SK-N-DZ (cell line): ENCODE results near the gene PODXL.
"Not testable (repeated sequence)": the region's sequence is repeated elsewhere in the genome, so short reads cannot be mapped to it uniquely, and the experiment has no call there.

Source experiments
- DNase-seq: peaks from one replicate; pipeline ENCODE4 v3.0.0-alpha.2; 2015; ENCODE audit warnings: low spot score

Gene PODXL

DNA sequence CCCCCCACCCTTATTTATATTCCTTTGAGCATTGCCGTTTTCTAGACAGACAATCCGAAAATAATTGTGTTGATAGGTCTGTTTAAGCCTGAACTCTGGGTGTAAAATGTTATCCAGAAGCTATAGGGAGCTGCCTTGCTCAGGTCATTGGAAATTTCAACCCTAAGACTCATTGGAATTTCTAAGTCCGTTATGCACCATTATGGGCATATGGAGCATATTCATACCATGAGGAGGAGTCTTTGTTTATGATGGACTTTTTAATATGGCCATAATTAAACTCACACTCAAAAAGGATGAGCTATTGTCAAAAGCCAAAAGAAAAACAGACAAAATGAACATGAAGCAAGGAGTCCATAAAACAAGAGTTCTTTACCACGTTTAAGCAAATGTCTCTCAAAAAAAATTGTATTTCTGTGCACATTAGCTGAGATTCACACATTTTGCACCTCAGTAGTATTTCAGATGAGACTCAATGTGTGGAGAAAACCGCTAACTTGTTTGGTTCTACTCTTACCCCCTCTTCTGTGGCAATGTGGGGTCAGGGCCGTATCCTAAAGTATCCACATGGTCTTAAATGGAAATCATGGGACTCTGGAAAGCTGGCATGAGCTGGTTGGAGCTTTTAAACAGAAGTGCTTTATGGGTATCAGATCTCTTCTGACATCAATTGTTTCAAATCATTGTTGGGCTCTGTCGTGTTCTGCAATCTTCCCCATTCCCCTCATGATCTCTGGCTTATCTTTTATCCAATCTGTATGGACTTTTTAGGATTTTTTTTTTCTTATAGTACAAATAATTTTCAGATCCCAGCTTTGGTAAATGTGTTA, 60.5 kb downstream of the PODXL start:
- no peak for DNase-seq

GRCh38 chr7:131494182-131494581, 62.2 kb downstream of the PODXL start:
- no peak for DNase-seq

DNA sequence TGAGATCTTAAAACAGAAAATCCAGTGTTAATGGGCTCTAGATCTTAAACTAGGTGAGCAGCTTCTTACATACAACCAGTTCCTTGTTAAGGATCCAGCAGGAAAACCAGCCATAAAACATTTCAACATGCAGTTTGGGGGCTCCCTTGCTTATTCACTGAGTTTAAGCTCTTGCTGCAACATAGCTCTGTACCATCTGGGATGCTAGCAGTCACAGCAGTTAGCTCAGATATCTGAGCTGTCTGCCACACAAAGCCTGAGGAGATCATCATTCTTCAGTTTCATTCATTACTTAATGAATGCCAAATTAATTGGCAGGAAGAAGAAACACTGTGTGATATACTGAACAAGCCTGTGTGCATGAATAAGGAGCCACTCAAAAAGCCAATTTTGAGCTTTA, 62.8 kb downstream of the PODXL start:
- no peak for DNase-seq

DNA sequence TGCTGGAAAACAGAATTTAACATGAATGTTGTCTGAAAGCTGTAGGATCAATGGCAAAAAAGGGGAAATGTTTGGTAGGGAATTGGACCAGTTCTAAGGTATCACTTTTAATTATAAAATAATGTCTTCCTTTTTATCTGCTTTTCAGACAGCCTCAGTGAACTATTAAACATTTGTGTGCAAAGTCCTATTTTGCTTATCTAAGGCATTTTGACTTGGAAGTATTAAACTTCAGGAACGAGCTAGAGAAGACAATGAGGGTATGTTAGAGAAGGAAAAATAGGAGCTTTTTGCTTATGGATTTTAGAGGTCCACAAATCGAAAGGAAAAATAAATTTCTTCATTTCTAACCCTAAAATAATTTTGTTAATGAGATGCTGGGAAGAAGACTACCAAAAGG, 63.3 kb downstream of the PODXL start:
- no peak for DNase-seq

- no peak for DNase-seq
Measured at GRCh38 chr7:131489881-131490280, 66.5 kb downstream of the PODXL start.

DNA sequence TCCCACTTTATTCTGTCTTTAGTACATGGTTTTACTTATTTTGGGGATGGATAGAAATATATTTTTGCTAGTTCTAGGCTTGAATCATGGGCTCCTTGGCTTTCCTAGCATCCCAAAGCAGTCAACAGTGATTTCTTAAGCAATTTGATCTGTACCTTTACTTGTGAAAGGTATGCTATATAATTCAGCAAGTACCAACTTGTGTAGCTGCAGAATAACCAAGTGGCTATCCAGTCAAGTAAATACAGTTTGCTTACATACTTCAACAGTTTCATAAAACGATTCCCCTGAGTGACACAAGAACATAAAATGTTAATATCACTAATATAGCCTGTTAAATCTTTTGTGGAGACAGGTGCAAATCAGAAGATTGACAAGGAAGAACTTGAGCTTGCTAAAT, 67.2 kb downstream of the PODXL start:
- no peak for DNase-seq

DNA sequence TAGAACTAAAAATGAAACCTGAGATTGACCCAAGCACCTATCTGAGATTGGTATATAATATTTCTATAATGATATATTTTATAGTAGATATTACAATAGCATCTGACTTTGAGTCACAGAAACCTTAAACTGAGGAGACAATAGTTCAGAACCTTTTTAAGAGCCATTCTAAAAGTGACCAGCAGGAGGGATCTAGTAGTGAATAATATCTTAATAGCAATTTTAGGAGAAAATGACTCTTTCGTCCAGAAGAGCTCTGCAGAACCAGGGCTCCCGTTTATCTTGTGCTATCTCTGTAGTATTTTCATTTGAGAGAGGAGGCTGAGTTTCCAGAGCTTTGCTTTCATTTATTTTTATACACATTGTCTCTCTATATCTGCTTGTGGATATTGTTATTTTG, 68.1 kb downstream of the PODXL start:
- DNase-seq, result no peak

- DNase-seq, result no peak
Measured at GRCh38 chr7:131487217-131487616, 69.2 kb downstream of the PODXL start.

GRCh38 chr7:131486346-131486745, 70.1 kb downstream of the PODXL start:
- DNase-seq, result no peak

- no peak for DNase-seq
Measured at GRCh38 chr7:131483586-131483985, 72.8 kb downstream of the PODXL start.

- DNase-seq, result no peak
Measured at GRCh38 chr7:131482800-131483199, 73.6 kb downstream of the PODXL start.

DNA sequence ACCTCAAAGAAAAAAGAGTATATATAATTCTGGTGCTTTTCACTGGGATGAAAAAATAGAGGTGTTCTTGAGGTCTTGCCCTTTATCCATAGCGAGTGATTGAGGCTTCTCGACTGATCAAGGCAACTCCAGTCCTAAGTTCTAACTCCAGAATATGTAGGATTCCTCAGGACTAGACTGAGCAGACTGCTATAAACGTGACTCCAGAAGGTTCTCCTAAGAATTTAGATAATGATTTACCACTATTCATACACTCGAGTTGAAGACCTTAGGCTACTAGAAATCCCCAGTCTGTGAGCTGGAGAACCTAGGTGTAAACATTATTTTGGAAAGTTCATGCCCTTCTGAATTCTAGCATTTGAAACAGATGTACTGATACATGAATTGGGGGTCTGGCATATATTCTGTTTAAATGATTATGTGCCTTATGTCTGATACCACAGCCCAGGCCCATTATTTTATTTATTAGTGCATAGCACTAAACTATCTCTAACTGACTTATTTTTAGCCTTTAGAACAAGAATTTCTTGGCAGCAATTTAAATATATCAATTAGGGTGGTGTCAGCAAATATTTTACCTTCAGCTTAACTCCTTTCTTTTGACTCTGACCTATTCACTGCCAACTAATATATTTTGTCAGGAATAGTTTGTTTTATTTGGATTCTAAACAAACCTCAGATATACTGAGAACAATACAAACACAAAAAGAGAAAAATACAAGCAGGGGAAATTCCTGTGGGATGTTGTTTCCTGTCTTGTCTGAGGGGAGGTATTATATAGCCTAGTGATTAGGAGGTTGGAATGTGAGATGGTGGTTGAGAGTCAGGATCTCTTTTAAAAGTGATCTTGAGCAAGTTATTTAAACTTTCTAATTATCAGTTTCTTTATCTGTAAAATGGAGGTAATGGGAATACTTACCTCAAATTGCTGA, 75.8 kb downstream of the PODXL start:
- DNase-seq, result no peak

DNA sequence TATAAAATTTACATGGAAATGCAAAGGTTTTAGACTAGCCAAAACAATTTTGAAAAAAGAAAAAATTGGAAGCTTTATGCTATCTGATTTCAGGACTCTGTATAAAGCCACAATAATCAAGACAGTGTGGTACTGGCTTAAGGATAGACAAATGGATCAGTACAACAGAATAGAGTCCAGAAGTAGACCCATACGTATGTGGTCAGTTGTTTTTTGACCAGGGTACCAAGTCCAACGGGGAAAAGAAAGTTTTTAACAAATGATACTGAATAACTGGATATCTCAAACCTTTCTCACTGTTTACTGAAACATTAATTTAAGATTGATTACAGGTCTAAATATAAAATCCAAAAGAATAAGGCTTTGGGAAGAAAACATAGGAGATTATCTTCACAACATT, 79.7 kb downstream of the PODXL start:
- no peak for DNase-seq

GRCh38 chr7:131471250-131472004, 85.0 kb downstream of the PODXL start:
- DNase-seq, result no peak

DNA sequence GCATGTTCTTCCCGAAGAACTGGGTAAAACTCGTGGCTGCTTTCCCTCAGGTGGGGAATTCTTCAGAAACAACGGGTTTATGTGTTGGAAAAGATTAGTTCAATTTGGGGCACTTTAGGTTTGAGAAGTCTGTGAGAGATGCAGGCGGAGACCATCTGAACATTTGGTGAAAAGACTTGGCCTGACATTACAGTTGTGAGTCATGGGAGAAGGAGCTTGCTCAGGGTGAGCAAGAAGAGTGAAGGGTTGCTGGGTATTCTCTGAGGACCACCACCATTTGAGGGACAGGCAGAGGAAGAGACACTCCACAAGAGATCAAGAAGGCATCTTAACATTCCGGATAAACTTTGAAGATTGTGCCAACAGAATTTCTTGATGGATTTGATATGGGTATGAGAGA, 88.6 kb downstream of the PODXL start:
- no peak for DNase-seq

DNA sequence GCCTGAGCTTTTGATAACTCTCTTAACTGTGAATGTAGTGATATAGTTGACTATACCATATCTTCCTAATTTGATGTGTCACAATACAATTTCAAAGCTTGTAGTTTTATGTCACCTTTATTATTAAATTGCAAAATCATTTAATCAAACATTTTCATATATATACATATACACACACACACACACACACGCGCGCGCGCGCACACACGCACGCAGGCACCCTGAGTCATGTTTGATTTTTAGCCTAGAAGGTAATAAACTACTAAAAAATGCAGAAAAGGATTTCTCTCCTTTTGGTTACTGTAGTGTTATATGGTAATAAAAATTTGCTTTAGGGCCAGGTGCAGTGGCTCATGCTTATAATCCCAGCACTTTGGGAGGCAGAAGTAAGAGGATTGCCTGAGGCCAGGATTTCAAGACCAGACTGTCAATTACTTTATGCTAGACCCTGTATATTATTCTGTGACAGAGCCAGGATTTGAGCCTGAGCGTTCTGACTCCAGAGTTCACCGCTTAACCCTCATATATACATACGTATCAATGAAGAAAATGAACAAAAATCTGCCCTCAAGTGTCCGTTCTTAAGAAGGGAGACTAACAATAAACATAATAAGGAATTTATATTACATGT, 89.6 kb downstream of the PODXL start:
- DNase-seq, result no peak

DNA sequence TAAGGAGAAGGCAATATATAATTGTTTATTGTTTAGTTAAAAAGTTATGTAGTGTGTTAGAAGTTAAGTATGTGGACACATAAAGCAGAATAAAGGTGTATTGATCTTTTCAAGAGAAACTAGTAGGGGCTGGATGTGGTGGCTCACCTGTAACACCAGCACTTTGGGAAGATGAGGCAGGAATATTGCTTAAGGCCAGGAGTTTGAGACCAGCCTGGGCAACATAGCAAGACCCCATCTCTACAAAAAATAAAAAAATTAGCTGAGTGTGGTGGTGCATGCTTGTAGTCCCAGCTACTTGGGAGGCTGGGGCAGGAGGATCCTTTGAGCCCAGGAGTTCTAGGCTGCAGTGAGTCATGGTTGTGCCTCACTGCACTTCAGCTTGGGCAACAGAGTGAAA, 93.7 kb downstream of the PODXL start:
- DNase-seq, result not testable (repeated sequence)

- no peak for DNase-seq
Measured at GRCh38 chr7:131462059-131462458, 94.4 kb downstream of the PODXL start.

GRCh38 chr7:131459256-131459655, 97.2 kb downstream of the PODXL start:
- no peak for DNase-seq

DNA sequence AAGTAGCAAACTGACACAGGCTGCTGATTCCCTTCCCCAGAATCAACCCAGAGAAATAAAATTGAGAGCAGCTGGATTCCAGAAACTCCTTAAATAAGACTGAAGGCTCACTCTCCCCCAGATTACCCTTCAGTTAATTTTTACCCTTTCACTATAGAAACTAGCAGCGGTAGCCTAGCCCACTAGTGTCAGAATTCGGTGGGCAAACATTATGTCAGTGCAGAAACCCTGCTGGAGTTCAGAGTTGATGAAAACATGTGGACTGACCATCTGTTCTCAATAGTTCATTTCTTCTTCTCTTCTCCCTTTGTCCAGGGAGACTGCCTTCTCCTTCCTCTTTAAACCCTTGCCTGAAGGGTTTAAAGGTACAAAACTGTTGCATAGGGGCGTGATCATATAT, 100.1 kb downstream of the PODXL start:
- no peak for DNase-seq

DNA sequence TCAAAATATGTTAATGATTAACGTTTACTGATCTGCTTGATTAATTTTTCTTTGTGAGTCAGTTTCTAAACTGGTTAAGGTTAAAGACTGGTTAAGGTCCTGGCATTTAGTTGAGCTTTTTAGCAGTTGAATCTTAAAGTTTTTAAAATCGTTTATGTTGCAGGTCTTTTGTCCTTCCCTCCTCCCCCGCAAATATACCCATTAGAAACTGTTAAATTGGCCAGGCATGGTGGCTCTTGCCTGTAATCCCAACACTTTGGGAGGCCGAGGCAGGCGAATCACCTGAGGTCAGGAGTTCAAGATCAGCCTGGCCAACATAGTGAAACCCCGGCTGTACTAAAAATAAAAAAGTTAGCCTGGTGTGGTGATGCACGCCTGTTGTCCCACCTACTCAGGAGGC, 100.9 kb downstream of the PODXL start:
- no peak for DNase-seq

DNA sequence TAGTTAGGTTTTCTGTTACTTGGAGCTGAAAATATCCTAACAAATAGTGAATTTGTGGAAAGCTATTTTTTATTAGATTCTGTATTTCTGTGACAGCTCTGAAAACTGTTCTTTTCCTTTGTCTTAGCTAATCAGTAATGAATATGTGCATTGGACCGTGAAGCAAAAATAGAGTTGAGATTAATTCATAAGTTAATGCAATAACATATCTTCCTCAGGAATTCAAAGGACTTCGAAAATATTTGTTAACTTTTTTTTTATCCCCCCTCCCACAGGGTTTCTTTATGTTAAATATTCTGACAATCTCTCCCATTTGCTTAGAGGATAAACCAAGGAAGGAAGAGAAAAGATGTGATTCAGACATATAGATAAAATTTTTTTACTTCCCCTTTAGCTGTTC, 101.4 kb downstream of the PODXL start:
- DNase-seq, result no peak
